ENCODE results near the gene AGTR1. TPM values are rescaled to one million over a fixed set of nuclear protein-coding genes. Genes with fewer than 3 reads are reported as not detected.

The AGTR1 gene
- total RNA-seq, 1 experiment from 2014 or later, result not detected

- BruUV-seq (replicated peaks), result no TSS peak
- no peak for TF ChIP-seq CTCF (IDR thresholded peaks at IDR 0.05; ENCODE audit: insufficient read depth in 1 of 2, low read depth in 1 of 2, low read length in 1 of 2, severe bottlenecking in 1 of 2, unreplicated experiment in 1 of 2)
- H3K4me1 ChIP-seq, result no peaks in the 10 kb centered on the region
- H3K27me3 ChIP-seq (replicated peaks; ENCODE audit: control insufficient read depth, insufficient read depth, low read length), result no peaks in the 10 kb centered on the region
- Mint-ChIP-seq H3K27me3 (ENCODE audit: insufficient read depth, unreplicated experiment) (peaks cover 5% of the 10 kb centered on the region), H3K36me3 (ENCODE audit: insufficient read depth, unreplicated experiment) (no peaks in the 10 kb centered on the region), H3K4me1 (ENCODE audit: low read depth, unreplicated experiment) (no peaks in the 10 kb centered on the region), H3K27ac (ENCODE audit: unreplicated experiment) (no peak overlapping the region), H3K4me3 (ENCODE audit: unreplicated experiment) (no peak overlapping the region), H3K9me3 (ENCODE audit: unreplicated experiment) (no peaks in the 10 kb centered on the region)
- CTCF ChIA-PET, result no interaction called here
- POLR2A ChIA-PET, result no interaction called here
- no peaks in the 10 kb centered on the region for H3K36me3 ChIP-seq (ENCODE audit: control insufficient read depth, insufficient read depth, low read length)
- H3K4me3 ChIP-seq (ENCODE audit: low read depth, low read length), result no peak overlapping the region
- no peaks in the 10 kb centered on the region for H3K9me3 ChIP-seq
- no peak for DNase-seq
- intact Hi-C loops (cut with micrococcal nuclease; ENCODE audit: unreplicated experiment), result no loop called here
Measured at GRCh38 chr3:148791920-148792319, 94.2 kb downstream of the AGTR1 start.

- H3K27me3 Mint-ChIP-seq (ENCODE audit: insufficient read depth, unreplicated experiment), result peaks cover 5% of the 10 kb centered on the region
- H3K36me3 Mint-ChIP-seq (ENCODE audit: insufficient read depth, unreplicated experiment), result no peaks in the 10 kb centered on the region
- no peaks in the 10 kb centered on the region for H3K4me1 Mint-ChIP-seq (ENCODE audit: low read depth, unreplicated experiment)
- TF ChIP-seq CTCF (IDR thresholded peaks at IDR 0.05; ENCODE audit: insufficient read depth in 1 of 2, low read depth in 1 of 2, low read length in 1 of 2, severe bottlenecking in 1 of 2, unreplicated experiment in 1 of 2), result no peak
- no peaks in the 10 kb centered on the region for H3K9me3 Mint-ChIP-seq (ENCODE audit: unreplicated experiment)
- Histone ChIP-seq H3K4me3 (ENCODE audit: low read depth, low read length) (no peak overlapping the region), H3K9me3 (no peaks in the 10 kb centered on the region), H3K4me1 (no peaks in the 10 kb centered on the region), H3K27me3 (replicated peaks; ENCODE audit: control insufficient read depth, insufficient read depth, low read length) (no peaks in the 10 kb centered on the region), H3K36me3 (ENCODE audit: control insufficient read depth, insufficient read depth, low read length) (no peaks in the 10 kb centered on the region)
- no peak overlapping the region for H3K4me3 Mint-ChIP-seq (ENCODE audit: unreplicated experiment)
- intact Hi-C loops (cut with micrococcal nuclease; ENCODE audit: unreplicated experiment), result no loop called here
- no peak for DNase-seq
- CTCF ChIA-PET, result no interaction called here
- no peak overlapping the region for H3K27ac Mint-ChIP-seq (ENCODE audit: unreplicated experiment)
- POLR2A ChIA-PET, result no interaction called here
- BruUV-seq (replicated peaks), result no TSS peak
Measured at GRCh38 chr3:148792516-148792915, 94.8 kb downstream of the AGTR1 start.

Other genes starting within 250 kb of the AGTR1 start
- gene CPB1, start 129.9 kb downstream of the AGTR1 start, total RNA-seq (2022), result not detected in 2 replicates
- not detected in 2 replicates for gene CPA3, start 167.4 kb downstream of the AGTR1 start, total RNA-seq (2022)

All from Caco-2 (cell line).